NCI-H345 treated with DMSO at 0.1 percent for 48 hours (cell line): ENCODE results near the gene CLEC4G.
"Not testable (repeated sequence)": the region's sequence is repeated elsewhere in the genome, so short reads cannot be mapped to it uniquely, and the experiment has no call there.

Experiments used
- DNase-seq: peaks from one replicate; lab custom pipeline; 2025; ENCODE audit not compliant: unreplicated experiment; lab: John Stamatoyannopoulos, UW

The CLEC4G gene, protein sequence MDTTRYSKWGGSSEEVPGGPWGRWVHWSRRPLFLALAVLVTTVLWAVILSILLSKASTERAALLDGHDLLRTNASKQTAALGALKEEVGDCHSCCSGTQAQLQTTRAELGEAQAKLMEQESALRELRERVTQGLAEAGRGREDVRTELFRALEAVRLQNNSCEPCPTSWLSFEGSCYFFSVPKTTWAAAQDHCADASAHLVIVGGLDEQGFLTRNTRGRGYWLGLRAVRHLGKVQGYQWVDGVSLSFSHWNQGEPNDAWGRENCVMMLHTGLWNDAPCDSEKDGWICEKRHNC

GRCh38 chr19:7732045-7732444 lies at the start of gene CLEC4G:
CLEC4G (minus strand) TSS chr19:7732110; CDS start chr19:7732102, 8 bp downstream.
- no peak for DNase-seq

- no peak for DNase-seq
Observed at GRCh38 chr19:7781157-7781556, 49.2 kb upstream of the CLEC4G start.

- no peak for DNase-seq
Observed at GRCh38 chr19:7779631-7780486, 47.9 kb upstream of the CLEC4G start.

GRCh38 chr19:7778081-7778480 lies 46.2 kb upstream of the CLEC4G start:
- no peak for DNase-seq

GRCh38 chr19:7775761-7776160 lies 43.9 kb upstream of the CLEC4G start:
- DNase-seq, result no peak

GRCh38 chr19:7773841-7774240 lies 41.9 kb upstream of the CLEC4G start:
- no peak for DNase-seq

DNA sequence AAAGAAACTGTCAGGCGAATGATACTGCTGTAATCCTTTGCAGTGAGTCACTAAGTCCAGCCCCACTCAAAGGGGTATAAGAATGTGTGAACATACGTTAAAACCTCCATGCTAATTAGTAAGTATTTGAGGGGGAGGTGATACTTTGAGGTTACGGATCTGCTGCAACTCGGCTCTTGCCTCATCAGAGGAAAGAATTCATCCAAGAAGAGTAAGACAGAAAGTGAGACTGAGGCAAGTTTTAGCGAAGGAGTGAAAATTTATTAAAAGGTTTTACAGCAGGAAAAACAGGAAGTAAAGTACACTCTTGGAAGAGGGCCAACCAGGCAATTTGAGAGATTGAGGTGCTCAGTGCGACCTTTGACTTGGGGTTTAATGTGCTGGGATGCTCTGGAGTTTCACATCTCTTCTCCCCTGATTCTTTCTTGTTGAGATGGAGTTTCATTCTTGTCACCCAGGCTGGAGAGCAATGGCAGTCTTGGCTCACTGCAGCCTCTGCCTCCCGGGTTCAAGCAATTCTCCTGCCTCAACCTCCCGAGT lies 40.9 kb upstream of the CLEC4G start:
- DNase-seq, result no peak

DNA sequence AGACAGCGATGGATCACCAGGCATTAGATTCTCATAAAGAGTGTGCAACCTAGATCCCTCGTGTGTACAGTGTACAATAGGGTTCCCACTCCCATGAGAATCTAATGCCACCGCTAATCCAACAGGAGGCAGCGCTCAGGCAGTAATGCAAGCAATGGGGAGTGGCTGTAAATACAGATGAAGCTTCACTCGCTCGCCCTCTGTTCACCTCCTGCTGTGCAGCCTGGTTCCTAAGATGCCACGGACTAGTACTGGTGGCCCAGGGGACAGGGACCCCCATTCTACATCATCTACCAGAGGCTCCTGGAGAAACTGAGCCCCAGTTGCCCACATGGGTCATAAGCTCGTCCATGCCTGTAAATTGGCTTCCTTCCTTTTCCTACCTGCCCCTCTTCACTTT lies 39.2 kb upstream of the CLEC4G start:
- DNase-seq, result no peak

DNA sequence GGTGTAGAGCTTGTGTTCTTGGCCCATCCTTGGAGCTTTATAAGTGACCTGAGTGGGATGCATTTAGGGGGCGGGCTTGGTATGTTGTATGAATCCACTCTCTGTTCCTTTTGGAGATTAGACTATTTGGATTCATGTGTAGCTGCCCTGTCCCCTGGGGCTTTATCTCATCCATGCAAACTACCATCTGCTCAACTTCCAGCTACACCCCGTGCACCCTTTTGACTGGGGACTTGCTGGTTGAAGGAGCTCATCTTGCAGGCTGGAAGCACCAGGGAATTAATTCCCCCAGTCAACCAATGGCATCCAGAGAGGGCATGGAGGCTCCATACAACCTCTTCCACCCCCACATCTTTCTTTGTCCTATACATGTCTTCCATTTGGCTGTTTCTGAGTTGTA lies 37.3 kb upstream of the CLEC4G start:
- no peak for DNase-seq

- DNase-seq, result no peak
Observed at GRCh38 chr19:7767487-7767886, 35.6 kb upstream of the CLEC4G start.

- no peak for DNase-seq
Observed at GRCh38 chr19:7766535-7766934, 34.6 kb upstream of the CLEC4G start.

GRCh38 chr19:7765043-7765442 lies 33.1 kb upstream of the CLEC4G start:
- DNase-seq, result not testable (repeated sequence)

DNA sequence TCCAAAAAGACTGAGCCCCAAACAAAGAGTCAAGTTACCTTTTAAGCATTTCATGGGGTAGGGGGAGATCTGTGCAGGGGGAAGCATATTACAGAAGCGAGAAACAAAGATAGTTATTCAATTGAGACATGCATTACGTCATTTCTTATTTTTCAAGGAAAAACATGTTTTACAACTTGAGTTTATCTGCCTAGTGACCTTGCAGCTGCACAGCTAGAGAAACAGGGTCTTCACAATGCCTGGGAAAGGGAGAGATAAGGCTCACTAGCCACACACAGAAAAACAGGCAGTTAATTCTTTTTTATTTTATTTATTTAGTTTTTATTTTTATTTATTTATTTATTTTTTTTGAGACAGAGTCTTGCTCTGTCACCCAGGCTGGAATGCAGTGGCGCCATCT lies 32.2 kb upstream of the CLEC4G start:
- not testable (repeated sequence) for DNase-seq

DNA sequence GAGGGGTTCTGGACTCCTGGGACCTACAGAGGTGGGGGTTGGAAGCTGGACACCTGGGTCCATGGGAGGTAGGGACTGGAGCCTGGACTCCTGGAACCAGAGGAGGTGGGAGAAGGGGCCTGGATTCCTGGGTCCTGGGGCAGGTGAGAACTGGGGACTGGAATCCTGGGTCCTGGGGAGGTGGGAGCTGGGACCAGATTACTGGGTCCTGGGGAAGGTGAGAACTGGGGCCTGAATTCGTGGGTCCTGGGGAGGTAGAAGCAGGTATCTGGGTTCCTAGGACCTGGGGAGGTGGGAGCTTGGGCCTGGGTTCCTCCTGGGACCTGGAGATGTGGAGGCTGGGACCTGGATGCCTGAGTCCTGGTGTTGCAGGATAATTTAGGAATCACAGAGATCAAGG lies 31.8 kb upstream of the CLEC4G start:
- DNase-seq, result no peak

DNA sequence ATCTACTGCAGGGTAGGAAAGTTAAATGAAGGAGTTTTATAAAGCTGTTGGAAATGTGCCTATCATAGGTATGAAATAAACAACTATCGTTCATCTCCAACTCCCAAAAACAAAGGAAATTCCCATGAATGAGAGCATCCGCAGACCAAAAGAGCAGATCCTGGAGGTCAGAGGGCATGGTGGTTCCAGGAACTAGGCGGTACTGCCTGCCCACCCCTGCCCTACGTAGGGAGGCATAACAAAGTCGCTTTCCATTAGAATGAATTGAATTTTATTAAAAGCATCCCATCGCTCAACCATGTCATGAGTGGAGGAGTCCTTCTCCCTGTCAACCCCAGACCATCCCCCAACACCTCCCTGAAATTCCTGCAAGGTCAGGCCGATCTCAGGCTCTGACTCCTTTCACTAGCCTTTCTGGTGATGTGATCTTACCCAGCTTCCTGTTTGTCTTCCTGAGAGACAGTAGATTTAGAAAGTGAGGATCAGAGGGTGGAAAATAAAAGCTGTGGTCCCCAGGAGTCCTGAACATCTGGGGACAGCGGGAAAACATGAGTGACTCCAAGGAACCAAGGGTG lies 30.9 kb upstream of the CLEC4G start, which contains the start of gene CLEC4M:
TSS of gene CLEC4M (plus strand) at position 525 of the 575 bp plus-strand sequence. CDS start at position 549, 24 bp downstream.
- DNase-seq, result no peak

DNA sequence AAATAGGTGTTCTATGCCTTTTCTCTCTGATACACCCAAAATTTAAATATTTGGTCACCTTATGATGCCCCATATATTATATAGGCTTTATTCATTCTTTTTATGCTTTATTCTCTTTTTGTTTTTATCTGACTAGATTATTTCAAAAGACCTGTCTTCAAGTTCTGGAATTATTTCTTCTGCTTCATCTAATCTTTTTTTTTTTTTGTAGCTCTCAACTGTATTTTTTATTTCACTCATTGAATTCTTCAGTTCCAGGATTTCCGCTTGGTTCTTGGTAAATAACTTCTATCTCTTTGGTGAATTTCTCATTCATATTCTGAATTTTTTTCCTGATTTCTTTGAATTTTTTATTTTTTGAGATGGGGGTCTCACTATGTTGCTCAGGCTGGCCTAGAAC lies 27.2 kb upstream of the CLEC4G start:
- no peak for DNase-seq

- DNase-seq, result no peak
Observed at GRCh38 chr19:7757358-7757757, 25.4 kb upstream of the CLEC4G start.

- no peak for DNase-seq
Observed at GRCh38 chr19:7756258-7756657, 24.3 kb upstream of the CLEC4G start.

GRCh38 chr19:7751157-7751783 lies 19.4 kb upstream of the CLEC4G start:
- no peak for DNase-seq

- DNase-seq, result no peak
Observed at GRCh38 chr19:7748756-7749155, 16.8 kb upstream of the CLEC4G start.

- DNase-seq, result no peak
Observed at GRCh38 chr19:7748171-7748570, 16.3 kb upstream of the CLEC4G start.
